Activated T-cell treated with anti-CD3 and anti-CD28 coated beads, Interleukin-2, amount 50 U/mL, for 24 hours (primary cell): Measurements from ENCODE around the gene OR1J2.
"Not testable (repeated sequence)": the region's sequence is repeated elsewhere in the genome, so short reads cannot be mapped to it uniquely, and the experiment has no call there.

Experiments used
- DNase-seq: peaks from one replicate; pipeline ENCODE4 v3.0.0-alpha.2; 2020
- H3K27ac Mint-ChIP-seq: 2 replicates; pipeline ENCODE4 v1.8.0; 2020; ENCODE audit warnings: mild to moderate bottlenecking, mixed read lengths
- H3K27me3 Mint-ChIP-seq: 2 replicates; pipeline ENCODE4 v1.8.0; 2020; ENCODE audit warnings: mixed read lengths
- H3K36me3 Mint-ChIP-seq: 2 replicates; pipeline ENCODE4 v1.8.0; 2020; ENCODE audit warnings: low read depth, mixed read lengths
- H3K4me1 Mint-ChIP-seq: 2 replicates; pipeline ENCODE4 v1.8.0; 2020; ENCODE audit warnings: low read depth, mixed read lengths
- H3K4me3 Mint-ChIP-seq: 2 replicates; pipeline ENCODE4 v1.8.0; 2020; ENCODE audit warnings: mild to moderate bottlenecking, moderate library complexity, mixed read lengths
- H3K9me3 Mint-ChIP-seq: 2 replicates; pipeline ENCODE4 v1.8.0; 2020; ENCODE audit warnings: mixed read lengths

The OR1J2 gene

DNA sequence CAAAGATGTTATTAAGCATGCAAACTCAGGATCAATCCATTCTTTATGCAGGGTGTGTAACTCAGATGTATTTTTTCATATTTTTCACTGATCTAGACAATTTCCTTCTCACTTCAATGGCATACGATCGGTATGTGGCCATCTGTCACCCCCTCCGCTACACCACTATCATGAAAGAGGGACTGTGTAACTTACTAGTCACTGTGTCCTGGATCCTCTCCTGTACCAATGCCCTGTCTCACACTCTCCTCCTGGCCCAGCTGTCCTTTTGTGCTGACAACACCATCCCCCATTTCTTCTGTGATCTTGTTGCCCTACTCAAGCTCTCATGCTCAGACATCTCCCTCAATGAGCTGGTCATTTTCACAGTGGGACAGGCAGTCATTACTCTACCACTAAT, 8.8 kb downstream of the OR1J2 start:
- no peaks in the 10 kb centered on the region for H3K9me3 Mint-ChIP-seq
- no peaks in the 10 kb centered on the region for H3K4me1 Mint-ChIP-seq
- H3K27ac Mint-ChIP-seq: no peak overlapping the region
- no peaks in the 10 kb centered on the region for H3K36me3 Mint-ChIP-seq
- DNase-seq: no peak
- H3K27me3 Mint-ChIP-seq: peaks cover 23% of the 10 kb centered on the region
- H3K4me3 Mint-ChIP-seq: no peak overlapping the region

DNA sequence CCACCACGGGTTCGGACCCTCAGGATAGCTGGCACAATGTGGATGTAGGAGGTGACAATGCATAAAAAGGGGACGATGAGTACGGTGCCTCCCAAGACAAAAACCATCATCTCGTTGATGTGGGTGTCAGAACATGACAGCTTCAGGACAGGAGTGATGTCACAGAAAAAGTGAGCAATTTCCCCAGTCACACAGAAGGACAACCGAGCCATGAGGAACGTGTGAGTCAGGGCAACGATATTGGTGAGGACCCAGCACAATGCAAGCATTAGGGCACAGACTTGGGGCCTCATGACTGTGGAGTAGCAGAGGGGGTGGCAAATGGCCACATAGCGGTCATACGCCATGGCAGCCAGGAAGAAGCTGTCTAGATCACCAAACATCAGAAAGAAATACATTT, 16.0 kb downstream of the OR1J2 start:
- no peak for DNase-seq
- peaks cover 31% of the 10 kb centered on the region for H3K27me3 Mint-ChIP-seq
- no peak overlapping the region for H3K4me3 Mint-ChIP-seq
- H3K36me3 Mint-ChIP-seq: no peaks in the 10 kb centered on the region
- peaks cover 11% of the 10 kb centered on the region for H3K4me1 Mint-ChIP-seq
- no peaks in the 10 kb centered on the region for H3K9me3 Mint-ChIP-seq
- no peak overlapping the region for H3K27ac Mint-ChIP-seq

DNA sequence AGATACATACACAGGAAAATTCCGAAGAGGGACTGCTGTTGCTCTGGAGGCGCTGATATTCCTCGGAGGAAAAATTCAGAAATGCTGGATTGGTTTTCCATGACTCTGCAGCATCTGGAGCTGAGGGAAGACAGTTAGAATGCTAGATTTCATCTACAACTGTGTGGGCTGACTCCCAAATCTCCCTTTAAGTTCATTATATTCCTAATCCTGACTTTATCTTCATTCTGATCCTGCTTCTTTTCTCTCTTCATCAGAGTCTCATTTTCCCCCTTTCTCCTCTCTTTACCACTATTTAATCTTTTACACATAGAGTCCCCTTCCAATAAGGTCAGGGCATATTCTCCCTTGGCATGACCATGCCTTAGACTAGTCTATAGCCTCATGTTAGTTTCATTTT, 16.6 kb downstream of the OR1J2 start, which contains the start of gene OR1N1:
Gene OR1N1 (minus strand): TSS at position 101 of the 400 bp plus-strand sequence. CDS start 0 bp downstream, at position 101.
- Mint-ChIP-seq H3K36me3 (no peaks in the 10 kb centered on the region), H3K4me1 (peaks cover 11% of the 10 kb centered on the region), H3K27ac (no peak within 1 kb of the TSS), H3K4me3 (no peak within 1 kb of the TSS), H3K9me3 (no peaks in the 10 kb centered on the region), H3K27me3 (peaks cover 31% of the 10 kb centered on the region)
- no peak for DNase-seq

DNA sequence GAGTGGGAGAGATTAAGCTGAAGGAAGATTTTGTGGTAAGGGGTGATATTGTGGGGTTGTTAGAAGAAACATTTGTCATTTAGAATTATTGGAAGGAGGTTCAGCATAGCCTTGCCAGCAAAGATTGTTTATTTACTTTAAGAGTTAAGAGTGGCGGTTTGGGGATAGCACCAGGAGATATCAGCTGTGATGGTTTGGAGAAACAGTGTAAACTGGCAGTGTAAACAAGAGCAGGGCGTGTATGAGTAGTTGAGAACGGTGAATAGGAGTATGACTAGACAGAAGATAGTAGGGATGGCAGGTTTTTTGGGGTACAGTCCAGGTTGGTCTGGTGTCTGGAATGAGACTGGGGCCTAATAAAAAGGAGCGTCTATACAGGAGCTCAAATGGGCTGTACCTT, 20.6 kb downstream of the OR1J2 start:
- H3K27me3 Mint-ChIP-seq, H3K4me3 Mint-ChIP-seq, H3K27ac Mint-ChIP-seq, DNase-seq, H3K9me3 Mint-ChIP-seq, H3K36me3 Mint-ChIP-seq: not testable (repeated sequence)
- H3K4me1 Mint-ChIP-seq: peaks cover 11% of the 10 kb centered on the region

DNA sequence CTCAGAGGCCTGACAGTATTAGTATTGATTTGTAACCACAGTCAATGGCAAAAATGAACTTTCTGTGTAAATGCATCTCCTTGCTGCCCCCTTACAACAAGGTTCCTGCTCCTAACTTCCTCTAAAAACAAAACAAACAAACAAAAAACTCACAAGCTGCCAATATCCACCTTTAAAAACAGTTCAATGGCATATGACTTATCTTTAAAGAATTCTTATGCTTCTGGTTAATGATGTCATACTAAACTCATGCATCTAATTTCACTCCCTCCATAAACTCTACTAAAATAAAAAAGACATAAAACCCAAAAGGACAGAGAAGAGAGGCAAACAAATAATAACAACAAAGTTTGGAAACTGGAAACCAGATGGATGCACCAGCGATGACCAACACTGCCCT, 25.5 kb downstream of the OR1J2 start:
- Mint-ChIP-seq H3K36me3 (no peaks in the 10 kb centered on the region), H3K4me1 (no peaks in the 10 kb centered on the region), H3K4me3 (no peak overlapping the region), H3K27ac (no peak overlapping the region), H3K27me3 (no peaks in the 10 kb centered on the region), H3K9me3 (peaks cover 6% of the 10 kb centered on the region)
- DNase-seq: no peak

DNA sequence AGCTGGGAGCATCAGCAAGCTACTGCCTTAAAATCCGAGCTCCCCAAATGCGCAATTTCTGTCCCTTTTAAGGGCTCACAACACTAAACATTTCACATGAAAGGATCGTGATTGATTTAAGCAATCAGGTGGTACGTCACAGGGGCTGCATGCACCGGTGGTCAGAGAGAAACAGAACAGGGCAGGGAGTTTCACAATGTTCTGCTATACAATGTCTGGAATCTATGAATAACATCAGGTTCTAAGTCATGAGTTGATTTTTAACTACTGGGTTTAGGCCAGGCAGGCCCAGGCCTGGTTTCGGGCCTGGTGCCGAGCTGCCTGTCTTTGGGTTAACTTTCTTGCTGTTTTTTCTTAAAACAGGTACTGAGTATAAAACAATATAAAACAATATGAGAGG, 26.5 kb downstream of the OR1J2 start:
- not testable (repeated sequence) for DNase-seq, H3K27me3 Mint-ChIP-seq, H3K4me1 Mint-ChIP-seq, H3K27ac Mint-ChIP-seq, H3K36me3 Mint-ChIP-seq, H3K9me3 Mint-ChIP-seq, H3K4me3 Mint-ChIP-seq

DNA sequence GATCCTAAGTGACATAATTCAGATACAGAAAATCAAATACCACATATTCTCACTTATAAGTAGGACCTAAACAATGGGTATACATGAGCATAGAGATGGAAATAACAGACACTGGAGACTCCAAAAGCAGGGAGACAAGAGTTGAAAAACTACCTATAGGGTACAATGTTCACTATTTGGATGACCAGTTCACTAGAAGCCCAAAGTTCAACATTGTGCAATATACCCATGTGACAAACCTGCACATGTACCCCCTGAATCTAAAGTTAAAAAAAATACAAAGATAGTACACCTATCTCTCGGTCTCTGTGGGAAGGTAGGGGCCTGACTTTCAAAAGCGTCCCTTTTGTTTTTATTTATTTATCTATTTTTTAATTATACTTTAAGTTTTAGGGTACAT, 28.2 kb downstream of the OR1J2 start:
- H3K36me3 Mint-ChIP-seq: no peaks in the 10 kb centered on the region
- no peaks in the 10 kb centered on the region for H3K4me1 Mint-ChIP-seq
- H3K9me3 Mint-ChIP-seq: peaks cover 6% of the 10 kb centered on the region
- no peak for DNase-seq
- H3K27me3 Mint-ChIP-seq: no peaks in the 10 kb centered on the region
- H3K4me3 Mint-ChIP-seq: no peak overlapping the region
- H3K27ac Mint-ChIP-seq: no peak overlapping the region

DNA sequence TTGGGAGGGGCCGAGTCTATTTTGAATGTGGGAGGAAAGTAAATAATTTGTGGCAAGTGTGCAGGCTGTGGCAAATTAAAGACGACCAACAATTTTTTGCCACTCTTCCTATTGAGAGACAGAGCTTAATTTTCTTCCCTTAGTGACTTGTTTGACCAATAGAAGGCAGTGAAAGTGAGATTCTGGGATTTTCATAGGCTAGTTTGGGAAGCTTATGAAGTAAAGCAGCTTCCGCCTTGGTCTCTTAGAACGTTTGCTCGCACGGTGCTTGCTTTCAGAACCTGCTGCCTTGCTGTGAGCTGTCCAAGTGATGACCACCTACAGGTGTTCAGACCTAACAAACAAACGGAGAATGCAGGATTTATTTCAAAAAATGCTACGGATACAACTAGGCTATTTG, 35.6 kb downstream of the OR1J2 start:
- no peaks in the 10 kb centered on the region for H3K36me3 Mint-ChIP-seq
- H3K4me3 Mint-ChIP-seq: no peak overlapping the region
- H3K27me3 Mint-ChIP-seq: peaks cover 28% of the 10 kb centered on the region
- H3K4me1 Mint-ChIP-seq: no peaks in the 10 kb centered on the region
- DNase-seq: no peak
- H3K9me3 Mint-ChIP-seq: no peaks in the 10 kb centered on the region
- no peak overlapping the region for H3K27ac Mint-ChIP-seq

DNA sequence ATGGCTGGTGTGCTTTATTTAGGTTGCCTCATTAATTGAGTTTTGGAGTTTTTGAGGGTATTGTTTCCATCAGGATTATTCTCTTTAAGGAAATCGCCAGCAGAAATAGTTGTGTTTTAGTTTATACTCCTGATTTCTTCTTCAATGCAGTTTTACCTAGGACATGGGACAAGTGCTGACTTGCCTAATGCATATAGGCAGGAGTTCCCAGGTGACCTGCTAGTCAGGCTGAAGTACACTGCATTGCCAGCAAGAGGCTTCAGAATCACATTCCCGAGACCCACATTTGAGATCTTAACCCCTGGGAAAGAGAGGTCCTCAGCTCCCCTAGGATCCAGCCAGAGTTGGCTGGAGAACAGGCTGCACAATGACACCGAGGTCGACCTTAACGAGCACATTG, 40.8 kb downstream of the OR1J2 start:
- H3K9me3 Mint-ChIP-seq: no peaks in the 10 kb centered on the region
- H3K4me3 Mint-ChIP-seq: no peak overlapping the region
- no peaks in the 10 kb centered on the region for H3K36me3 Mint-ChIP-seq
- H3K4me1 Mint-ChIP-seq: no peaks in the 10 kb centered on the region
- H3K27ac Mint-ChIP-seq: no peak overlapping the region
- DNase-seq: no peak
- H3K27me3 Mint-ChIP-seq: peaks cover 49% of the 10 kb centered on the region

DNA sequence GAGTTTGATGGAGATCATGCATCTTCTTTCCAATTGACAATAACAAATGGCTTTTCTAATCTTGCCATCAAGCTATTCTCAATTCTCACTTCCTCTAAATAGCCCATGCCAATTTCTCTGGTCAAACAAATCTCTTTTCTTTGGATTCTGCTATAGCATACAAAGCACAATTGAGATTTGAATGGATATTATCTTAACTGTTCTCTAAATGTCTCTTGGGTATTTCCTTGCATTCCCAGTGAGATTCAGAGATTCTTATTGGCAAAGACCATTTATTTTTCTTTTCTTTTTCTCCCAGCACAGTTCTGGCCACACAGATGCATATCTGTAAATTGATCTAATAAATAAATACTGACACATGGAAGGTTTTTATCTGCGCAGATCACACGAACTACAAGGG, 42.2 kb downstream of the OR1J2 start, which contains the start of gene OR1N2:
Gene OR1N2 (plus strand): TSS at position 301 of the 400 bp plus-strand sequence. CDS start 100 bp downstream, outside the sequence.
- H3K36me3 Mint-ChIP-seq: no peaks in the 10 kb centered on the region
- H3K4me1 Mint-ChIP-seq: no peaks in the 10 kb centered on the region
- no peaks in the 10 kb centered on the region for H3K9me3 Mint-ChIP-seq
- H3K4me3 Mint-ChIP-seq: no peak within 1 kb of the TSS
- peaks cover 44% of the 10 kb centered on the region for H3K27me3 Mint-ChIP-seq
- DNase-seq: no peak
- H3K27ac Mint-ChIP-seq: no peak within 1 kb of the TSS
